GM18858 (cell line): ENCODE results near the gene FOXC1.

ENCODE experiments used
- ATAC-seq: cut with Tn5 transposase; IDR thresholded peaks from one replicate; pipeline ENCODE4 v1.9.1; 2021; ENCODE audit not compliant: unreplicated experiment

Gene FOXC1

DNA sequence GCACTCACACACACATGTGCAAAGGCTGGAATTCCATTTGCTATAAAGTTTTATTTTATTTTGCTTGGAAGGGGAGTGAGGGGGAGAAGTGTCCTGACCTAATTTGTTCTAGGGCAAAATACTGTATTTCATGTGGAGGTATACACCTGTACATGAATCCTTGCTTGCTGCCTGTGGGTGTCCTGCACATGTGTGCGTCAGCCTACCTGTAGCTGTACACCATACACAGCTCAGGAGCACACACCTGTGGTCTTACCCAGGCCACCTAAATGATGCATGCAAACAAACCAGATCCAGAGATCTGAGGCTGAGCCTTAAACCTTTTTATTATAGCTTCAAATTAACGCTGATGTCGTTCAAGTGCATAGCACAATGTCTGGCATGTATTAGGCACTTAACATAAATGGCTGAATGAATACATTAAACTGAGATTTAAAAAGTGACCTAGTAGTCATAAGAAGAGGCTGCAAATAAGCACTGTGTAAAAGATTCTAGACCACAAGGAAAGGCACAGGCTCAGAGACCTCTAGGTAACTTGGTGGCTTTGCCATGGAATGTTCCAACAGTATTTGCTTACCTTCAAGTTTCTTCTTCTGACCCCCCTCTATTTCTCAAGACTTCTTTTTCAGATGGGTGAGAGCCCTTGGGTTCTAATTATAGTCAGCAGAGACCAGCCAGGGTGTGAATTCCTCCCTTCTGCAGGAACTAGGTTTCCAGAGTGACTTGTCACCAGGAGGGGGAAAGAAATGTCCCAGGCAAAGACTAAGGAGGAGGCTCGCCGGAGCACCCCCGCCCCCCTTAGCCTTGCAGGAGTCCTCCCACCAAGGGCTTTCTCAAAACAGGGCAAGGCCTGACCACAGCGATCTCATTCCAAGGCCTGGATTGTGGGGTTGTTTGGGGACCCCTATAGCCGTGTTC lies 13.4 kb downstream of the FOXC1 start:
- ATAC-seq = no peak

DNA sequence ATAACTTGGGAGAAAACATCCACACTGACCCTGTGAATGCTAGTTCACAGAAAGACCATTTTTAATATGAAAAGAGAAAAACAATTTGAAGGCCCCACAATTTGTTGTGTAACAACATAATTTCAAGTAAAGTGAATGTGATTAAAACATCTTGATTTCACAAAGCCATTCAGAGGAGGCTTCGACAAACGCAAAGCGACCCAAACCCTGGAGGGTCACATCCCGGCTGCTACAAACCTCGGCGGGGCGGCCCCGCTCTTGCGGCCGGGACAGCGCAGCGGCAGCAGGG lies 14.0 kb downstream of the FOXC1 start:
- ATAC-seq = no peak

- ATAC-seq = no peak
These were observed 14.5 kb downstream of the FOXC1 start for GRCh38 chr6:1624058-1624850.

DNA sequence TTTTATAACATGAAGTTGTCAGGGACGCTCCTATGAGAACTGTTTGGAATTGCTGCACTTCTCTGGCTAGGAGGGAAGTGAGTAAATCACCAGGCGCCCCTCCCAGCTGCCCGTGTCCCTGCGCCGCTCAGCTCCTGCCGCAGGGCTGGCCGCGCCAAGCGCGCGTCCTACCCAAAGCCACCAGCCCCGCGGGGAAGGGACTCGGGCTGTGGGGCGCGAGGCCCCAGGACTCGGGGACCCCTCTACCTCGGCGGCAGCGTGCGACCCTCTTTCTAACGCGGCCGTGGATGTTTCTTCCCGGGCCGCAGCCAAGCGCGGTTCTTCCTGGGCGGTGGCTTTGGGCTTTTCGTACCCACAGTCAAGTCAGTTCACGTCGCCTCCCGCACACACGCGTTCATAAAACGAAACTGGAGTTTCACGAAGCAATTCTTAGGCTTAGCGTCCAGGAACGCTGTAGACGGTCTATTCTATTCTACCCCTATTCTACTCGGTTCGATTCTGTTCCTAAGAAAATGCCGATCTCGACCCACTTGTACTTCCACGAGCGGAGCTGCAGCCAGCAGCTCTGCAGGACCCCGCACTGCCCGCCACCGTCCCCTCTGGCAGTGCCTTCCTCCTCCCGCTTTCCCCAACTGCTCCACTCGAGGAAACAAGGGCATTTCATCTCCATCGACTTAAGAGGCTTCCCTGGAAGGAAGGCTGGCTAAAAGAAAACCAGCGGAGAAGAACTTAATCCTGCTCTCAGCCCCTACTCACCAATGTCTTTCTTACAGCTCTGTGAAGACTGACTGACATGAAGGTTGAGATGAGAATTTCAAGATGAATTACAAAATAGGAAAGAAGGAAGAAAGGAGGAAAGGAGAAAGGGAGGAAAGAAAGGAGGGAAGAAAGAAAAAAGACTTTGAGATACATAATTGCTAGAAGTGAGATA lies 15.4 kb downstream of the FOXC1 start:
- ATAC-seq = no peak

DNA sequence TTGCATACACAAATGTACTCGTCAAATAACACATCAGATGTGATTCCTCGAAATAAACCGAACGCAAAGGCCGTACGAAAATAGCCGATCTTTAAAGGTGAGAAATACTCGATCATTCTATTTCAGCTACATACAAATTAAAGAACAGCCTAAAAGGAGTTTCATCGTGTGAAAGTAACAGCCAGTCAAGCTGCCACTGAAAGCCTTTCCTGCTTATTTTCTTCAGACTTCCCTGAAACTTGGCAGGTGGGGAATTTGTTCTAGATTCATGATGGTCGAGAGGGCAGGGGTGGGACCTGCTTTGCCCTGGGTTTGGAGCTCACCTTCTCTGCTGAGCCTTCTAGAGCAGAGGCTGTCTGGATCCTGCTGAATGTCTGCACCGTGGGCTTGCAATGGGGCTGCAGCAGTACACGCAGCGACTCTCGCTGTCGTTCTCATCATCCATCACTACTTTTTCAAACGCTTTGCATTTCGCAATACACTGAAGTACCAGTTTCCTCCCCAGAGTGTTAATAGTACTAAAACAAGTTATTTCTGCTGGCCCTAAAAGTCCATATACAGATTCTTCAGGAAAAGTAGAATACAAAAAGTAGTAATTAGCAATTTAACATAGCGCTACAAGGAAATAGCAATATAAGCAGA lies 16.2 kb downstream of the FOXC1 start:
- ATAC-seq = no peak

GRCh38 chr6:1626481-1626880 lies 16.8 kb downstream of the FOXC1 start:
- ATAC-seq = no peak

DNA sequence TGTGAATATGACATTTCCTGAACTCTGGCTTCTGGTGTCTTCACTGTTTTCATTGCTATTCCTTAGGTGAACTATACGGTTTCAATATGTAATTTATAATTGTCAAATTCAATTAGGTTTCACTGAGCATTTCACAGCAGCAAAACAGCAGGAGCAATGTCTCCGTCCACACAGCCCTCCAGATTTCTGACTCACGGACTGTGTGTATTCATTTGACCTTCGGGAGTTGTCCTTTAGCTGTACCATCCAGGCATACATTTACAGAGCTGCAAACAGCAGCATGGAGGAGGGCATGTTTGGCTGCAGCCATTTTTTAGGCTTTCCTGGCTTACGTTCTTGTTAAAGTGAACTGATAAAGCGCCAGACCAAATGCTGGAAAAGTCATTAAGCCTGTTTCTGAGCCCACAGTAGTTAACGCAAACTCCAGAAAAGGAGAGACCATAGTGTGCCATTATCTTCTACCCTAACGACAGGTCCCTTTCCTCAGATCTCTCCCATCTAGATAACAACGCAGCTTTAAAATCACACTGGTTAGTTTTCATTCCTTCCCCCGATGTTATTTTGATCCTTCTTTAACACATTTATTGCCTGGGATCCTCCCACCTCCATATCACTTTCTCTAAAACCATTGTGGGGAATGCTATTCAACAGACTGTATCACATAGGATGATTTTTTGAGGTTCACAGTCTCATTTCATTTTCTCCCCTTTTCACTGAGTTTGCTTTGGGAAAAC lies 18.3 kb downstream of the FOXC1 start:
- no peak for ATAC-seq

- ATAC-seq = no peak
These were observed 19.6 kb downstream of the FOXC1 start for GRCh38 chr6:1629316-1629715.

GRCh38 chr6:1630212-1630770 lies 20.6 kb downstream of the FOXC1 start:
- ATAC-seq = no peak

DNA sequence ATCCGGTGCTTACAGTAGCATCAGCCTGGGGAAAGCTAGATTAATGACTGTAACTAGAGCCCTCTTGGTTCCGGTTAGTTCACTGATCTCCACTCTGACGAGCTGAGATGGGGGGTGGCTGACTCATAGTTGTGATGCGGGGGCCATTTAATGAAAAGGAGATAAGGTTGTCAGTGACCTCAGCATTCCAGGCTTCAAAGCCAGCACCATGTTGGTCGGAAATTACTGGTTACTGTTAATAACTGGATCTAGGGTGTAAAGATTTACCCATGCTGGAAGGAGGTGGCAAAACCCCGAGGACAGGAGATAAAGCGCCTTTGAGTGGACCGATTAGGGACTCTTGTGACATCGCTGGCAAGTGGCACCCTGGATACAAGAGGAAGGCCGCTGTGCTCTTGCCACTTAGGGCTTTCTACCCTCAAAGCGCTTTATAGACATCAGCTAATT lies 21.1 kb downstream of the FOXC1 start:
- no peak for ATAC-seq

DNA sequence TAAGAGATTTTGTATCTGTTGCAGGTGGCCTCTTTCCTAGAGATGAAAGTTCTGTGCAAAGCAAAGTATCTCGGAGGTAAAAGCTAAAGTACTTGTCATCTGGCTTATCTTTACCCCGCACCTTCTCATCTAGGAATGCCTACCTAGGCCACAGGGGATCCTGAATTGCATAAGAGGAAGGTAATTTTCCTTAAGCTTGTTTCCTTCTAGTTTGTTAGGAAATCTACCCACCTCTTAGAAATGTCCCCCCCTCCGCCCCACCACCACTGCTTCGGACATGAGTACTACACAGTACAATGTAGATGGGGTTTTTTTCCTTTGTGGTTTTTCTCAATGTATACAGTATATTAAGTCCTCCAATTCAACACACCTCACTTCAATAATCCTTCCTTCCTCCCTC lies 21.5 kb downstream of the FOXC1 start:
- no peak for ATAC-seq

GRCh38 chr6:1633366-1634021 lies 23.8 kb downstream of the FOXC1 start:
- ATAC-seq = no peak

GRCh38 chr6:1634081-1634480 lies 24.4 kb downstream of the FOXC1 start:
- ATAC-seq = no peak

DNA sequence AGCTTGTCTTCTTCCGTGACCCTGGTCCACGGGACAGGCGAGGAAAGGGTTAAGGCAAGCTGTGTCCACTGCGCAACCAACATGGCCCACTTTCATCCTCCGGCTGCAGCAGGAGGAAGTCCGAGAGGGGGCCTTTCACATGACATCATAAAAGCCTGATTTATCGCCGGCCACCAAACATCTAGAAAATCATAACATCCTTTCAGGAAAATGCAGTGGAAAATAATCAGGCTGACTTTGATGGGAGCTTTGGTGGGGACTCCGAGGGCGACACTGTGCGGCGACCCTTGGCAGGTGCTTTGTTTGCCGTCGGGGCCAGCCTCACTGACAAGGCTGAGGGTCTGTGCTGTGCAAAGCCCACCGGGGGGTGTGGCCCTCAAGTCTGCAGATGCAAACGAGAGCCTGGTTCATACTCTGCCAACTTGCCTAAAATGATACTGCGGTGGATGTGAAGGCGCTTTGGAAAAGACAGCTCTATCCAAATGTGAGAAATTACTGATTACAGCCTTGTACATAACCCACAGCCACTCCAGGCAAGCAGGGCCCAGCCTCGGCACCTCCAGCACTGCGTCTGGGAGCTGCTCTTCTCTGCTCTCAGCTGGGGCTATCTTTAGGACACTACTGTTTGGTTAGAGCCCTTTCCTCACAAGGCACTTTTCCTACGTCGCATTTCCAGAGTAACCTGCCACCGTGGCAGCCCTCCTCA lies 25.7 kb downstream of the FOXC1 start:
- ATAC-seq = no peak

GRCh38 chr6:1636272-1636825 lies 26.6 kb downstream of the FOXC1 start:
- no peak for ATAC-seq

DNA sequence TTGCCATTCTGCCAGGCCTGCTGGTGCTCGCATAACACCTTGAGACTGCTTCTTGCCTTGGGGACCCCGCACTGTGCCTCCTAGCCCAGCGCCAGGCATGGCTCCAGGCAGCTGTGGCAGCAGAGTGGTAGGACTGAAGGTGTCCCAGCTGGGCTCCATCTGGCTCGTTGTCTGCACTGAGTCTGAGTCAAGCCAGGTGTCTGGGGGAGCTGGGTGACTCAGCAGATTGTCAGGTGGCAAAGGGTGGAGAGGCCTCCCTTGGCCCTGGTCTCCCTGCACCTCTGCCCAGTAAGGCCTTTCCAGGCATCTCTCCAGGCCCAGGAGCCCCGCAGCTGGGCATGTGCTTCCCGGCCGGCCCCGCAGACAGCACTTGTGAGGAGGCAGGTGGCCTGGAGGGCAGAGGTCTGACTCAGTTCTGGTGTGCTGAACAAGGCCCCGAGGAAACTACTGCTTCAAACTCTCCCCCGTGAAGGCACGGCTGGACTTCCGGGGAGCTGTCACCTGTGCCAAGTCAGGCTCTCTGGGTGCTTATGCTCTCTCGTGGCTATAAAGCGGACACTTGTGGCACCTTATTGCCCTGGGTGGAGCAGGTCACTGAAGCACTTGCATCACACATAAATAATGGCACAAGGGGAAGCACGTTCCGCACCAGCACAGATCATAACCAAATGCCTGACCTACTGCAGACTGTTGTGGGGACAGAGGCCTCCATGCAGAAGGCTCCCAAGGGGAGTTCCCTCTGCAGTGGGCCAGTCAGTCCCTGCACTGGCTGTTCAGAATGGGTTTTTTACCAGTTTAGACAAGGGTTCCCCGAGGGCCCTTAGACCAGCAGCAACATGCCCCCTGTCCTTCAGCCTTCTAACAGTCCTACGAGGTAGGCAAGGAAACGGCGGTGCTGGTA lies 27.5 kb downstream of the FOXC1 start:
- ATAC-seq = peak; percentile 49

- no peak for ATAC-seq
These were observed 29.7 kb downstream of the FOXC1 start for GRCh38 chr6:1639430-1639829.
